Brain microvascular endothelial cell (primary cell): ENCODE data around the gene GLIPR1.

ENCODE experiments used
- DNase-seq: peaks from one replicate; pipeline ENCODE4 v3.0.0-alpha.2; 2020
- H3K27ac ChIP-seq: fragments of 250-450 bp; sonication (Bioruptor Pico); 2 replicates; pipeline ENCODE4 v1.5.1; 2020; ENCODE audit warnings: mild to moderate bottlenecking, moderate library complexity
- H3K27me3 ChIP-seq: fragments of 250-450 bp; sonication (Bioruptor Pico); replicated peaks from 2 replicates; pipeline ENCODE4 v1.5.1; 2020; ENCODE audit warnings: mild to moderate bottlenecking
- H3K36me3 ChIP-seq: fragments of 250-450 bp; sonication (Bioruptor Pico); replicated peaks from 2 replicates; pipeline ENCODE4 v1.5.1; 2020; ENCODE audit warnings: mild to moderate bottlenecking
- H3K4me3 ChIP-seq: 2 replicates; pipeline ENCODE4 v1.5.1; 2011; ENCODE audit warnings: low read depth, mild to moderate bottlenecking, control low read depth, low read length, moderate library complexity
- in situ Hi-C: cut with HindIII; loops from 2 replicates; pipeline ENCODE4 v1.10.0; 2017; ENCODE audit warnings: low sequenced_read_pairs, low pct_ligation_motif_present
- TF ChIP-seq, protein P1 (sequence below): IDR thresholded peaks from 2 replicates; pipeline ENCODE4 v1.5.1; 2011; ENCODE audit warnings: low read depth, mild to moderate bottlenecking, moderate library complexity, low read length, control low read depth, inconsistent platforms; ENCODE audit errors: missing control alignments

Gene GLIPR1

DNA sequence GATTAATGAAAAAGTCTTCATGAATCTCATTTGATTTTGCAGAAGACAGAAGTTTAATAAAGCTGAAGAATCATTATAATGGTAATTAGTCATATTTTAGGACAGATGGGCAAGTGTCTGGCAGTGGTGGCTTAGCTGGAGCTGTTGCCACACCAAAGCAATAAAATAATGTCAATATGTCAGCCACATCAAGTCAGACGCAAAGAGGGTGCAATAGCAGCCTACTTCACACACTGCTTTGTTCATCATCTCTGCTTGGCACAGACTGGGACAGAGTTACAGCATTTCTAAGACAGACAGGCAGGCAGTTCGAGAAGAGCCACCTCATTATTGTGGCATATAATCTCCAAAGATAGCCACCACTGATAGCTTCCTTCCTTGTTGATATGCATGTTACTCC lies 47.7 kb downstream of the GLIPR1 start:
- DNase-seq: no peak
- in situ Hi-C loops: loop anchor here (25.0 kb wide), 1 partner anchor 509 kb away; the partner anchor contains the start of gene PHLDA1
- H3K27ac ChIP-seq: no peak overlapping the region
- H3K36me3 ChIP-seq: no peaks in the 10 kb centered on the region
- no peaks in the 10 kb centered on the region for H3K27me3 ChIP-seq
- TF ChIP-seq, protein P1, sequence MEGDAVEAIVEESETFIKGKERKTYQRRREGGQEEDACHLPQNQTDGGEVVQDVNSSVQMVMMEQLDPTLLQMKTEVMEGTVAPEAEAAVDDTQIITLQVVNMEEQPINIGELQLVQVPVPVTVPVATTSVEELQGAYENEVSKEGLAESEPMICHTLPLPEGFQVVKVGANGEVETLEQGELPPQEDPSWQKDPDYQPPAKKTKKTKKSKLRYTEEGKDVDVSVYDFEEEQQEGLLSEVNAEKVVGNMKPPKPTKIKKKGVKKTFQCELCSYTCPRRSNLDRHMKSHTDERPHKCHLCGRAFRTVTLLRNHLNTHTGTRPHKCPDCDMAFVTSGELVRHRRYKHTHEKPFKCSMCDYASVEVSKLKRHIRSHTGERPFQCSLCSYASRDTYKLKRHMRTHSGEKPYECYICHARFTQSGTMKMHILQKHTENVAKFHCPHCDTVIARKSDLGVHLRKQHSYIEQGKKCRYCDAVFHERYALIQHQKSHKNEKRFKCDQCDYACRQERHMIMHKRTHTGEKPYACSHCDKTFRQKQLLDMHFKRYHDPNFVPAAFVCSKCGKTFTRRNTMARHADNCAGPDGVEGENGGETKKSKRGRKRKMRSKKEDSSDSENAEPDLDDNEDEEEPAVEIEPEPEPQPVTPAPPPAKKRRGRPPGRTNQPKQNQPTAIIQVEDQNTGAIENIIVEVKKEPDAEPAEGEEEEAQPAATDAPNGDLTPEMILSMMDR: no peak
- H3K4me3 ChIP-seq: no peak overlapping the region

DNA sequence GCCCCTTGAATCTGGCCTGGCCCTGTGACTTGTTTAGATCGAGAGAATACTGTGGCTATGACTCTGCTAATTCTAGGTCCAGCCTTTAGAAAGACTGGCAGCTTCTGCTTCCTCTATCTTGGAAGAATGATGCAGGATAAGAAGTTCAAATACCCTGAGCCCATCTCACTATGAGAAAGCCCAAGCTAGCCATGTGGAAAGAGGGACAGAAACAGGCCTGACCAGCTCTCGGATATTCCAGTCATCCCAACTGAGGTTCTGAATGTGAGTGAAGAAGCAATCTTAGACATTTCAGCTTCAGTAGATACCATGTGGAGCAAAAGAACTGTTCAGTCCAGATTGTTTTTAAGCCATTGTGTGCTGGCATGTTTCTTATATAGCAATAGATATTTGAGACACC lies 48.1 kb downstream of the GLIPR1 start:
- no peaks in the 10 kb centered on the region for H3K27me3 ChIP-seq
- in situ Hi-C loops: loop anchor here (25.0 kb wide), 1 partner anchor 509 kb away; the partner anchor contains the start of gene PHLDA1
- H3K36me3 ChIP-seq: no peaks in the 10 kb centered on the region
- TF ChIP-seq, protein P1: no peak
- H3K27ac ChIP-seq: no peak overlapping the region
- DNase-seq: no peak
- H3K4me3 ChIP-seq: no peak overlapping the region

DNA sequence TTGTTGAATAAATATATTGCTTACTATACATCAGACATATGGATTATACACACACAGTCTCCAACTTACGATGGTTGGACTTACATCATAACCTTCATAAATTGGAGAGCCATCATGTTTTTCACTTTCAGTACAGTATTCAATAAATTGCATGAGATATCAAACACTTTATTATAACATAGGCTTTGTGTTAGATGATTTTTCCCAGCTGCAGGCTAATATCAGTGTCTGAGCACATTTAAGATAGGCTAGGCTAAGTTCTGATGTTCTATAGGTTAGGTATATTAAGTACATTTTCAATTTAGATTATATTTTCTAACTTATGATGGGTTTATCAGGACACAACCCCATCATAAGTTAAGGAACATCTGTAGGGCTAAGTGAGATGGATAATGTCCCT lies 48.8 kb downstream of the GLIPR1 start:
- H3K27ac ChIP-seq: no peak overlapping the region
- no peak for DNase-seq
- TF ChIP-seq, protein P1: no peak
- H3K36me3 ChIP-seq: no peaks in the 10 kb centered on the region
- no peaks in the 10 kb centered on the region for H3K27me3 ChIP-seq
- in situ Hi-C loops: loop anchor here (25.0 kb wide), 1 partner anchor 508 kb away; the partner anchor contains the start of gene PHLDA1
- no peak overlapping the region for H3K4me3 ChIP-seq

DNA sequence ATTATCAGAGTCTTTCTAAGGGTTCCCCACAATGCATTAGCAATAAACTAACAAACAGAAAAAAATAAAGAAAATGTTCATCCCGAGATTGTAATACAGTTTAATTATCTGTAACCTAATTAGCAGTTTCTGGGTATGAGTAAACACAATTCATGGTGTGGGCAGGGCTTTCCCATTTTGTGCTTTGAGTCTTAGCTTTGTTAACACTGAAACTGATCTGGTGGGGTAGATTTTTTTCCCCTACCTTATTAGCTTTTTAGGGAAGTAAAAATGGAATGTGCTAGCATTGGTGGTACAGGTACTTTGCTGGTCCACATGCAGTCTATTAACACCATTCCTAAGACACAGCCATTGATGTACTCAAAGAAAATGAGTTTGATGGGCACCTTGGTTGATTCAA lies 49.3 kb downstream of the GLIPR1 start:
- Histone ChIP-seq H3K4me3 (no peak overlapping the region), H3K27me3 (no peaks in the 10 kb centered on the region), H3K36me3 (no peaks in the 10 kb centered on the region), H3K27ac (no peak overlapping the region)
- TF ChIP-seq, protein P1: no peak
- in situ Hi-C loops: loop anchor here (25.0 kb wide), 1 partner anchor 507 kb away; the partner anchor contains the start of gene PHLDA1
- no peak for DNase-seq

DNA sequence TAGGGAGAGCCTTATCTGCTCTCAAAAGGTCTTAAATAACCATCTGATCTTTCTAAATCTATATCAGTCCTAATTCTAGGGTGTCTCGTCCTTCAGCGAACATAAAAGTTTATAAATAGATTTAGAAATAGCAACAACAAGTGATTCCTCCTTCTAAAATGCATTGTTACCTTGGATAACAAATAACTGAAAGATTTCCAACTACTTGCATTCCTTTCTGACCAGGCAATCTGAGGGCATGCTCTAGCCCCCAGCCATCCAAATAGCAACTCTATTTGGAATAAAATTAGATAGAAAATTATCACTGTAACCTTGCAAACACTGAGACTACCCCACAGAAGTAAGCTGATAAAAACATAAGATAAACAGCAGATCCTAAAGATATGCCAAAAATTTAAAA lies 52.7 kb downstream of the GLIPR1 start:
- TF ChIP-seq, protein P1: no peak
- H3K4me3 ChIP-seq: no peak overlapping the region
- no peak overlapping the region for H3K27ac ChIP-seq
- no peaks in the 10 kb centered on the region for H3K36me3 ChIP-seq
- DNase-seq: no peak
- in situ Hi-C loops: loop anchor here (25.0 kb wide), 1 partner anchor 504 kb away; the partner anchor contains the start of gene PHLDA1
- no peaks in the 10 kb centered on the region for H3K27me3 ChIP-seq

DNA sequence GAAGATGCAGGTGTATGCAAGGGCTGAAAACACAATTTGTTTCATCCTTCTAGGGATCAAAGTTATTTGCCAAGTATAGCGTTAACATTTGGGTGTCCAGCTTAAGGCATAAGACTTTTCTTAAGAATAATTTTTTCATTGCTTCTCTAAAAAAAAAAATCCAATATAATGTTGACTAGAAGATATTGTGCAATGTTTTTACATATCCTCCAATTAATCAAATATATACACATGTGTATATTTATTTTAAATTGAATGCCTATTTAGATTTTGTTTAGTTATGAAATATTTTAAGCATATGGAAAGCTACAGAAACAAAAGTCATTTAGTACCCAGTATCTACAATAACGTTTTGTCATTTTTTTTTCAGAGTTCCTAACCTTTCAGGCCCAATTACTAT lies 59.3 kb downstream of the GLIPR1 start:
- no peaks in the 10 kb centered on the region for H3K27me3 ChIP-seq
- no peak overlapping the region for H3K27ac ChIP-seq
- no peak overlapping the region for H3K4me3 ChIP-seq
- in situ Hi-C loops: loop anchor here (25.0 kb wide), 1 partner anchor 497 kb away; the partner anchor contains the start of gene PHLDA1
- TF ChIP-seq, protein P1: no peak
- no peaks in the 10 kb centered on the region for H3K36me3 ChIP-seq
- DNase-seq: no peak
